MM.1S (cell line): ENCODE measurements around the gene TRMU.

Source experiments
- DNase-seq: peaks from one replicate; pipeline ENCODE4 v3.0.0-alpha.2; 2015
- H2AFZ ChIP-seq: fragments of 300-600 bp; sonication (generic); 2 replicates; pipeline ENCODE4 v1.6.0; 2016; ENCODE audit warnings: antibody characterized with exemption, low read length
- H3F3A ChIP-seq: fragments of 300-600 bp; sonication (generic); 2 replicates; pipeline ENCODE4 v1.6.1; 2016; ENCODE audit warnings: mild to moderate bottlenecking, antibody characterized with exemption, low read length, moderate library complexity, mixed read lengths; ENCODE audit not compliant: insufficient read depth
- H3K27ac ChIP-seq: fragments of 300-600 bp; sonication (generic); 2 replicates; pipeline ENCODE4 v1.5.1; 2016; ENCODE audit warnings: mild to moderate bottlenecking, low read length
- H3K27me3 ChIP-seq: fragments of 300-600 bp; sonication (generic); replicated peaks from 2 replicates; pipeline ENCODE4 v1.6.0; 2016; ENCODE audit warnings: low read length; ENCODE audit not compliant: insufficient read depth
- H3K36me3 ChIP-seq: fragments of 300-600 bp; sonication (generic); replicated peaks from 2 replicates; pipeline ENCODE4 v1.6.1; 2016; ENCODE audit warnings: mild to moderate bottlenecking, low read length, mixed read lengths; ENCODE audit not compliant: insufficient read depth
- H3K4me1 ChIP-seq: fragments of 300-600 bp; sonication (generic); 2 replicates; pipeline ENCODE4 v1.6.1; 2016; ENCODE audit warnings: low read length, mixed read lengths
- H3K4me2 ChIP-seq: fragments of 300-600 bp; sonication (generic); 2 replicates; pipeline ENCODE4 v1.6.0; 2016; ENCODE audit warnings: low read depth, low read length
- H3K4me3 ChIP-seq: fragments of 300-600 bp; sonication (generic); 2 replicates; pipeline ENCODE4 v1.5.1; 2016; ENCODE audit warnings: low read length, mixed read lengths
- H3K79me2 ChIP-seq: fragments of 300-600 bp; sonication (generic); 2 replicates; pipeline ENCODE4 v1.6.1; 2016; ENCODE audit warnings: mixed run types, low read length, mixed read lengths
- H3K9ac ChIP-seq: fragments of 300-600 bp; sonication (generic); 2 replicates; pipeline ENCODE4 v1.6.1; 2016; ENCODE audit warnings: low read length, mixed read lengths
- H3K9me2 ChIP-seq: fragments of 300-600 bp; sonication (generic); replicated peaks from 2 replicates; pipeline ENCODE4 v1.6.1; 2016; ENCODE audit warnings: mild to moderate bottlenecking, low read length, mixed read lengths; ENCODE audit not compliant: insufficient read depth
- H3K9me3 ChIP-seq: fragments of 300-600 bp; sonication (generic); replicated peaks from 2 replicates; pipeline ENCODE4 v1.6.1; 2016; ENCODE audit warnings: mild to moderate bottlenecking, low read length, mixed read lengths; ENCODE audit not compliant: insufficient read depth
- H4K20me1 ChIP-seq: fragments of 300-600 bp; sonication (generic); 2 replicates; pipeline ENCODE4 v1.6.1; 2016; ENCODE audit warnings: mild to moderate bottlenecking, low read length, moderate library complexity, mixed read lengths; ENCODE audit not compliant: insufficient read depth
- CTCF ChIP-seq: fragments of 300-600 bp; sonication (generic); IDR thresholded peaks from 2 replicates; pipeline ENCODE4 v1.5.1; 2016; ENCODE audit warnings: antibody characterized with exemption, low read length, mixed read lengths
- EZH2 ChIP-seq: fragments of 300-600 bp; sonication (generic); optimal IDR thresholded peaks from 2 replicates; pipeline ENCODE3; 2017; ENCODE audit warnings: low read depth, mild to moderate bottlenecking, antibody characterized with exemption, low read length, mixed read lengths
- EZH2phosphoT487 ChIP-seq: fragments of 300-600 bp; sonication (generic); IDR thresholded peaks from 2 replicates; pipeline ENCODE4 v1.6.1; 2018; ENCODE audit warnings: antibody characterized with exemption, low read length

Gene TRMU

DNA sequence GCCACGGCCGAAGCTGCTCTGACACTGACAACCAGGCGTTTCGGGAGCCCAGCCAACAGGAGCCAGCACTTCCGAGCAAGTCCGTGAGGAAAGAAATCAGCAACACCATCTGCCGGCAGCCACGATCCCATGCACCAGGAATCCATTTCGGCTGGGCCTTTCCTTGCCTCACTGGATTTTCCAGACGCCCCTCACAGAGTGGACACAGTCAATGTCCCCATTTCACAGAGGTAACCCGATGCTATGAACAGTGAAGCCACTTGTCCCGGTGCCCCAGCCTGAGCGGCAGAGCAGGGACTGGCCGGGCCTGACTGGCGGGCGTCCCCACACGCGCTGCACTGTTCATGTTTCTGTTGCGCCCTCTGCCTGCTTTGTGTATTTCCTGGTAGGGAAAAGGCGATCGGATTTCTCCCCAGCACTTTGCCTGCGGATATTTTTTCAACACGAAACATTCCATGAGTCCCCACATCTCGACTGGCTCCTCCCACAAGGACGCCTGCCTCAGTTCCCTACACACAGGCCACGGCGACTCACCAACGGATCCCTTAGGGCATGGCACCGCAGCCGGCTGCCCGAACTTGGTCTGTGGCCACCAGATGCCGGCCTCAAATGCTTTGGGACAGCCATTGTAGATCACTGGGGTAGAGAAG, 55.3 kb downstream of the TRMU start:
- no peaks in the 10 kb centered on the region for H3F3A ChIP-seq
- no peaks in the 10 kb centered on the region for H3K9me2 ChIP-seq
- no peak overlapping the region for H3K4me3 ChIP-seq
- no peak overlapping the region for H3K9ac ChIP-seq
- TF ChIP-seq CTCF (no peak), EZH2 (no peak), EZH2phosphoT487 (no peak)
- no peaks in the 10 kb centered on the region for H3K4me1 ChIP-seq
- H3K4me2 ChIP-seq: 0 out of 2 replicates have a peak overlapping the region, but pooled peaks have one; percentile 11
- H3K27me3 ChIP-seq: peaks cover 48% of the 10 kb centered on the region
- H2AFZ ChIP-seq: no peak overlapping the region
- H3K27ac ChIP-seq: no peak overlapping the region
- H4K20me1 ChIP-seq: no peaks in the 10 kb centered on the region
- H3K9me3 ChIP-seq: no peaks in the 10 kb centered on the region
- H3K79me2 ChIP-seq: no peaks in the 10 kb centered on the region
- H3K36me3 ChIP-seq: no peaks in the 10 kb centered on the region
- DNase-seq: no peak

- H3K9ac ChIP-seq: no peak overlapping the region
- no peaks in the 10 kb centered on the region for H3F3A ChIP-seq
- no peak overlapping the region for H2AFZ ChIP-seq
- no peaks in the 10 kb centered on the region for H3K9me2 ChIP-seq
- no peak overlapping the region for H3K4me2 ChIP-seq
- no peak for DNase-seq
- H3K9me3 ChIP-seq: no peaks in the 10 kb centered on the region
- H3K79me2 ChIP-seq: no peaks in the 10 kb centered on the region
- H3K4me1 ChIP-seq: no peaks in the 10 kb centered on the region
- no peak overlapping the region for H3K27ac ChIP-seq
- no peak overlapping the region for H3K4me3 ChIP-seq
- no peaks in the 10 kb centered on the region for H3K36me3 ChIP-seq
- H3K27me3 ChIP-seq: peaks cover 42% of the 10 kb centered on the region
- H4K20me1 ChIP-seq: no peaks in the 10 kb centered on the region
- TF ChIP-seq CTCF (no peak), EZH2phosphoT487 (no peak), EZH2 (no peak)
Observed at GRCh38 chr22:46391486-46392136, 56.1 kb downstream of the TRMU start.

DNA sequence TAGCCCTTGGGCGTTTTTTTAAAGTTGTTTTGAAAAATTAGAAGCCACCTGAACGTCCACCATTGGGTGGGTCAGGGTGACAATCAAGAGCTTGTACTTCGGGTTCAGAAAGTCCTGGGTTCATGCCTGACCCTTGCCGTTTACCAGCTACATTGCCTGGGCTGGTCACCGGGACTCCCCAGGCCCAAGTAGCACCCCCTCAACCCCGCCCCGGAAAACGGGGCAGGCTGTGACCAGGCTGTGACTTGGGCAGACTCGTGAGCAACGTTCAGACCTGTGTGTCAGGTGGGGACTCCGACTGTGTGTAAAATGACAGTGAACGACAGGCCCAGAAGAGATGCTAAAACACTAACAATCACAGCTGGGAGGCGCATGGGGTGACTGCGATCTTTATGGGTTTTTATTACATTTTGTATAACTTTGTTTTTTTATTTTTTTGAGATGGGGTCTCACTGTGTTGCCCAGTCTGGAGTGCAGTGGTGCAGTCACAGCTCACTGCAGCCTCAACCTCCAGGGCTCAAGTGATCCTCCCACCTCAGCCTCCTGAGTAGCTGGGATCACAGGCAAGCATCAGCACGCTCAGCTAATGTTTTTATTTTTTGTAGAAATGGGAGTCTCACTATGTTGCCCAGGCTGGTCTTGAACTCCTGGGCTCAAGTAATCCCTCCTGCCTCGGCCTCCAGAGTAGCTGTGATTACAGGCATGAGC, 56.8 kb downstream of the TRMU start:
- Histone ChIP-seq H3K4me2 (no peak overlapping the region), H3K4me3 (no peak overlapping the region), H3K36me3 (no peaks in the 10 kb centered on the region), H3K27ac (no peak overlapping the region), H3F3A (no peaks in the 10 kb centered on the region), H3K9me2 (no peaks in the 10 kb centered on the region), H3K4me1 (no peaks in the 10 kb centered on the region), H3K9me3 (no peaks in the 10 kb centered on the region), H3K27me3 (peaks cover 37% of the 10 kb centered on the region), H2AFZ (no peak overlapping the region), H3K9ac (no peak overlapping the region), H3K79me2 (no peaks in the 10 kb centered on the region), H4K20me1 (no peaks in the 10 kb centered on the region)
- DNase-seq: no peak
- TF ChIP-seq EZH2: no peak
- no peak for TF ChIP-seq CTCF
